Adrenal gland (tissue), 12 donors: ENCODE data around the gene QRICH2. TPM values are rescaled to one million over a fixed set of nuclear protein-coding genes. Genes with fewer than 3 reads are reported as not detected.
"Not testable (repeated sequence)": the region's sequence is repeated elsewhere in the genome, so short reads cannot be mapped to it uniquely, and the experiment has no call there.

ENCODE experiments used
- DNase-seq, 7 donors: peaks; one replicate each; pipeline ENCODE4 v3.0.0-alpha.2; 2019 to 2020
- H3K27ac ChIP-seq, 5 donors: fragments of 200-600 bp; sonication (generic) in 4 of 5; 1 replicate in 3 of 5; 2 replicates in 2 of 5; pipeline versions ENCODE4 v1.5.1 to v1.8.0; 2016 to 2020; ENCODE audit warnings: mild to moderate bottlenecking in 1 of 5
- H3K27me3 ChIP-seq: fragments of 200-600 bp; 2 replicates; pipeline ENCODE4 v1.8.0; 2021
- H3K36me3 ChIP-seq, 2 donors: fragments of 200-600 bp; replicated peaks in 1 of 2; 1 replicate in 1 of 2; 2 replicates in 1 of 2; pipeline versions ENCODE4 v1.5.1 to v1.8.0; 2018 to 2022
- H3K4me1 ChIP-seq, 2 donors: fragments of 200-600 bp; replicated peaks in 1 of 2; 1 replicate in 1 of 2; 2 replicates in 1 of 2; pipeline versions ENCODE4 v1.5.1 to v1.8.0; 2018 to 2021
- H3K4me3 ChIP-seq, 4 donors: fragments of 200-600 bp; sonication (generic) in 3 of 4; one replicate each; pipeline ENCODE4 v1.5.1; 2016 to 2018
- H3K9me3 ChIP-seq, 3 donors: fragments of 200-600 bp; sonication (generic) in 1 of 3; replicated peaks in 1 of 3; 1 replicate in 2 of 3; 2 replicates in 1 of 3; pipeline versions ENCODE4 v1.5.1 to v1.8.0; 2016 to 2021
- CTCF ChIP-seq, 6 experiments: fragments of 450-650 bp in 4 of 6; fragments of 200-600 bp in 2 of 6; sonication (generic) in 1 of 6; IDR thresholded peaks; 1 replicate in 5 of 6; 2 replicates in 1 of 6; pipeline versions ENCODE4 v1.5.1 to v1.8.0; 2016 to 2021; ENCODE audit warnings: antibody characterized with exemption in 6 of 6, mild to moderate bottlenecking in 2 of 6, moderate library complexity in 1 of 6
- POLR2A ChIP-seq, 2 donors: fragments of 450-650 bp; IDR thresholded peaks; one replicate each; pipeline ENCODE4 v1.6.1; 2017; ENCODE audit warnings: antibody characterized with exemption in 2 of 2, mild to moderate bottlenecking in 2 of 2, moderate library complexity in 1 of 2
- WGBS, 4 donors: extraction: QIAGEN DNeasy Blood & Tissue Kit in 2 of 4; methylation state at CpG; one replicate each; pipeline versions ENCODE4 v1.1.5 to v1.1.7; 2013 to 2017; 5-methylcytosine and 5-hydroxymethylcytosine counted together
- intact Hi-C, 2 donors: fragments of 100-400 bp; cut with DNase I; formaldehyde crosslinking; loops; one replicate each; pipeline versions ENCODE4 v1.14.1 to v1.15.0; 2022 to 2023
- polyA plus RNA-seq, 3 donors: library from polyadenylated mRNA; stranded (reverse); fragments of 200-250 nt in 2 of 3; fragments of 350-450 nt in 1 of 3; fragmentation: Illumina TruSeq in 1 of 3; extraction: RNeasy Lipid Tissue Mini Kit (QIAGEN cat#74804) in 1 of 3; gene quantifications; one replicate each; pipeline ENCODE4 v1.2.3, GENCODE V29; 2013 to 2014
- total RNA-seq, 9 donors: library from RNA; depleted of rRNA in 4 of 9; stranded (reverse); fragments of >200 nt in 4 of 9; fragments of 120-200 nt in 1 of 9; fragmentation: NEBNext Ultra II Directional in 1 of 9; extraction: Animal tissue kit (Norgen Biotek cat#: 25700) in 1 of 9; gene quantifications; one replicate each; pipeline versions ENCODE4 v1.1.0 to v1.2.4, GENCODE V29; 2013 to 2023
- donor health status: healthy with polysubstance abuse.
- donor health status: Bipolar disorder and iron deficiency.
- donor health status: DM: yes; HTN: yes; CAD: no.
- donor health status: DM: no; HTN: no; CAD: no.
- donor health status: DM: no; HTN: no; CAD: no.
- donor health status: DM: yes; HTN: yes; CAD: no.

Gene QRICH2
- total and polyA plus RNA-seq, 12 donors, result 0.09 to 14.2 (median 1.4) TPM

- Histone ChIP-seq H3K36me3 (peaks cover 0 to 34% of the 10 kb centered on the region in 2 donors), H3K27me3 (no peaks in the 10 kb centered on the region), H3K9me3 (no peaks in the 10 kb centered on the region), H3K27ac (no peak overlapping the region), H3K4me1 (no peaks in the 10 kb centered on the region), H3K4me3 (no peak overlapping the region)
- 86 to 89% (median 87%) methylated on average over 15 of the region's 15 CpGs for WGBS, 4 donors
- TF ChIP-seq CTCF (IDR thresholded peaks at IDR 0.05) (no peak), POLR2A (IDR thresholded peaks at IDR 0.05) (no peak)
- intact Hi-C loops, result no loop called here
- DNase-seq, result peak in 1 of 7 donors; percentile 16
Observed at GRCh38 chr17:76314392-76315227, 6.5 kb upstream of the QRICH2 start.

- H3K4me1 ChIP-seq, result no peaks in the 10 kb centered on the region
- 76 to 88% (median 79%) methylated on average over 9 of the region's 9 CpGs for WGBS, 4 donors
- intact Hi-C loops, result no loop called here
- H3K27ac ChIP-seq, result no peak overlapping the region
- peaks cover 0 to 34% of the 10 kb centered on the region in 2 donors for H3K36me3 ChIP-seq
- H3K4me3 ChIP-seq, result no peak overlapping the region
- H3K27me3 ChIP-seq, result no peaks in the 10 kb centered on the region
- TF ChIP-seq CTCF (IDR thresholded peaks at IDR 0.05) (no peak), POLR2A (IDR thresholded peaks at IDR 0.05) (no peak)
- no peaks in the 10 kb centered on the region for H3K9me3 ChIP-seq
- no peak for DNase-seq
Observed at GRCh38 chr17:76312735-76313134, 4.7 kb upstream of the QRICH2 start.

- TF ChIP-seq POLR2A (IDR thresholded peaks at IDR 0.05), result no peak
- TF ChIP-seq CTCF (IDR thresholded peaks at IDR 0.05), result no peak
- intact Hi-C loops, result loop anchor here in 1 of 2 donors (5.0 kb wide), 1 partner anchor 88 kb away; no protein-coding TSS in a partner anchor
- Histone ChIP-seq H3K27me3 (no peaks in the 10 kb centered on the region), H3K36me3 (peaks cover 0 to 34% of the 10 kb centered on the region in 2 donors), H3K4me1 (no peaks in the 10 kb centered on the region), H3K27ac (no peak overlapping the region), H3K9me3 (no peaks in the 10 kb centered on the region), H3K4me3 (no peak overlapping the region)
- no peak for DNase-seq
- 84 to 96% (median 90%) methylated on average over 4 of the region's 4 CpGs for WGBS, 4 donors
Observed at GRCh38 chr17:76309461-76309860, 1.4 kb upstream of the QRICH2 start.

GRCh38 chr17:76307299-76307965 is 644 bp downstream of the QRICH2 start:
- DNase-seq, result no peak
- intact Hi-C loops, result loop anchor here in 1 of 2 donors (5.0 kb wide), 1 partner anchor 90 kb away; no protein-coding TSS in a partner anchor
- H3K27ac ChIP-seq, result no peak overlapping the region
- peaks cover 0 to 19% of the 10 kb centered on the region in 2 donors for H3K36me3 ChIP-seq
- H3K27me3 ChIP-seq, result no peaks in the 10 kb centered on the region
- H3K4me1 ChIP-seq, result no peaks in the 10 kb centered on the region
- H3K9me3 ChIP-seq, result no peaks in the 10 kb centered on the region
- TF ChIP-seq POLR2A (IDR thresholded peaks at IDR 0.05) (no peak), CTCF (IDR thresholded peaks at IDR 0.05) (no peak)
- no peak overlapping the region for H3K4me3 ChIP-seq
- WGBS, 4 donors, result 95 to 98% (median 96%) methylated on average over 27 to 58 of the region's 58 CpGs

GRCh38 chr17:76305135-76305454 is 3.0 kb downstream of the QRICH2 start:
- intact Hi-C loops, result loop anchor here in 1 of 2 donors (5.0 kb wide), 1 partner anchor 92 kb away; no protein-coding TSS in a partner anchor
- not testable (repeated sequence) for H3K27me3 ChIP-seq, H3K36me3 ChIP-seq, H3K4me1 ChIP-seq, H3K9me3 ChIP-seq, DNase-seq, H3K27ac ChIP-seq, H3K4me3 ChIP-seq
- WGBS, 4 donors, result 88 to 100% (median 95%) methylated on average over 1 to 3 of the region's 3 CpGs
